Measurements from ENCODE around the gene SMARCAL1.
A peak's percentile ranks its signal among the peaks of the same experiment; 100 is the strongest.

Gene SMARCAL1

DNA sequence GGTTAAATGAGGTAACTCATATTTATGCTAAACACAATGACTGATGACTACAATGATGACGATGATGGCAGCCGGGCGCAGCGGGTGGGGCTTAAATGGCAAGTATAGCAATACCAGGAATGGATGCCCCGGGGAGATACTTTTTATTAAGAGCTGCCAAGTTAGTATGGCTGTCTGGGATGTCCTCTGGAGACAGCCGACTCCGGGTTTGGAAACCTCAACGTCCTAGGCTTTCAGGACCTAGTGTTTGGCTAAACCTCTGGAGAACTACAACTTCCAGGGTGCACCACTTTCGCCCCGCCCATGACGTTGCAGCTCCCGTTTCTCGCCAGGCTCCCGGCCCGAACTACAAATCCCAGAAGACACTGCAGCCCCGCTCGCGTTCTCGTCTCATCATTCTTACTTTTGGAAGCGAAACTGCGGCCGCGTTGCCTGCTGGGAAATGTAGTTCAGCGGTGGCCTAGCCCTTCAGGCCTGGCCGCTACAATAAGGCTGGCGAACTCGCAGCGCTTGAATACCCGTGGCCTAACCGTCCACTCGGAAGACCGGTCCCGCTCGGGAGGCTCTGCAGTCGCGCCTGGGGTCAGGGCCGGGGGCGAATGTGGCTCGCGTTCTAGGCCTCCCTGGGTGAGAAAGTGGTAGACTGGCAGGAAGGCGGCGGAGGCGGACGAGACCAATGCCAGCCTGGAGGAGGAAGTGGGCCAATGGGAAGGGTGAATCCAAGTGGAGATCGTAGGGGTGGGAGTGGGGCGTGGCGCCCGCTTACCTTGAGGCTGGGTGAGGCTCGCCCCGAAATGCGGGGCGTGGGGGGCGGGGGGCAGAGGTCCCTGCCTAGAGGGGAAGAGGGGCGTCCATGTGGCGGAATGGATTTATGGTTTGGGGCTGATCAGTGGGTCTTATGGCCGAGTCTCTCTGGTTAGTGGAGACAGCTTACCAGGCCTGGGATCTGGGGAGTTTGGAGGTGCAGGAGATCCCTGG lies at the start of gene SMARCAL1:
Gene SMARCAL1, plus strand, starts transcription at position 463 of the 978 bp plus-strand sequence. CDS start 2,221 bp downstream, outside the sequence.
- H3K27ac ChIP-seq, result peak within 1 kb of the TSS; percentile 90
- TF ChIP-seq, protein P1, sequence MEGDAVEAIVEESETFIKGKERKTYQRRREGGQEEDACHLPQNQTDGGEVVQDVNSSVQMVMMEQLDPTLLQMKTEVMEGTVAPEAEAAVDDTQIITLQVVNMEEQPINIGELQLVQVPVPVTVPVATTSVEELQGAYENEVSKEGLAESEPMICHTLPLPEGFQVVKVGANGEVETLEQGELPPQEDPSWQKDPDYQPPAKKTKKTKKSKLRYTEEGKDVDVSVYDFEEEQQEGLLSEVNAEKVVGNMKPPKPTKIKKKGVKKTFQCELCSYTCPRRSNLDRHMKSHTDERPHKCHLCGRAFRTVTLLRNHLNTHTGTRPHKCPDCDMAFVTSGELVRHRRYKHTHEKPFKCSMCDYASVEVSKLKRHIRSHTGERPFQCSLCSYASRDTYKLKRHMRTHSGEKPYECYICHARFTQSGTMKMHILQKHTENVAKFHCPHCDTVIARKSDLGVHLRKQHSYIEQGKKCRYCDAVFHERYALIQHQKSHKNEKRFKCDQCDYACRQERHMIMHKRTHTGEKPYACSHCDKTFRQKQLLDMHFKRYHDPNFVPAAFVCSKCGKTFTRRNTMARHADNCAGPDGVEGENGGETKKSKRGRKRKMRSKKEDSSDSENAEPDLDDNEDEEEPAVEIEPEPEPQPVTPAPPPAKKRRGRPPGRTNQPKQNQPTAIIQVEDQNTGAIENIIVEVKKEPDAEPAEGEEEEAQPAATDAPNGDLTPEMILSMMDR (conservative IDR thresholded peaks at IDR 0.05), result no peak

DNA sequence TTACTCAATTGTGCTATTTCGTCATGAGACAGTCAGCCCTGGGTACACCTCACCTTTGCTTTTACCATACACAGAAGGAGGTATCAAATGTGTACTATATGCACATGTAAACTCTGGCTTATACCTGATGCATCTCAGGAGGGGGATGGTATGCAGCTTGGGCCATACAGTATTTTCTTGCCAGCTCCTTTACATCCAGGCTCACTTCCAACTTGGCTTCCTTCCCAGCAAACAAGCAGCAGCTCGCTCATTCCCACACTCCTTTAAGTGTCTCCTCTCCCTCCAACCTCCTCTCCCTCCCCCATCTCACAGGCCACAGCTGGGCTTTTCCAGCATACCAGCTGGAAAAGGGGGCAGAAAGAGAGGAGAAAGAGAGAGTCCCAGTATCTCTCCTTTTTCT lies 49.6 kb upstream of the SMARCAL1 start:
- H3K27ac ChIP-seq, result no peak overlapping the region
- TF ChIP-seq, protein P1 (conservative IDR thresholded peaks at IDR 0.05), result no peak

DNA sequence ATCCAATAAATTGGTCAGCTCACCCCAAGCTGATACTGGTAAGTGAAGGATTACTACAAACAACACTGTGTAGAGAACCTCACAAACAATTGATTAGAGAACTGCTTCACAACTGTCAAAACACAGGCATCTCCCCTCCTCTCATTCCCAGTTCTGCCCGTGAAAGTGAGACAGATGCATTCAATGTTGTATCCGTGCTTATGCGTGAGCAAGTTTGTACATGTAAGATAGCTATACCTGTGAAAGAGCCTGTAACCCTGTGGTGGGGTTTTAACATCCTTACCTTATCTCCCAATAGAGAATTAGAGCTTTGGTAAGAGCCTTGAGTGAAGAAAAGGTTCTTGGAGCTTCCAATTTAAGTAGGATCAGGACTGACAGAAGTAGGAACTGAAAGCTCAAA lies 49.1 kb upstream of the SMARCAL1 start:
- H3K27ac ChIP-seq, result no peak overlapping the region
- TF ChIP-seq, protein P1 (conservative IDR thresholded peaks at IDR 0.05), result no peak

DNA sequence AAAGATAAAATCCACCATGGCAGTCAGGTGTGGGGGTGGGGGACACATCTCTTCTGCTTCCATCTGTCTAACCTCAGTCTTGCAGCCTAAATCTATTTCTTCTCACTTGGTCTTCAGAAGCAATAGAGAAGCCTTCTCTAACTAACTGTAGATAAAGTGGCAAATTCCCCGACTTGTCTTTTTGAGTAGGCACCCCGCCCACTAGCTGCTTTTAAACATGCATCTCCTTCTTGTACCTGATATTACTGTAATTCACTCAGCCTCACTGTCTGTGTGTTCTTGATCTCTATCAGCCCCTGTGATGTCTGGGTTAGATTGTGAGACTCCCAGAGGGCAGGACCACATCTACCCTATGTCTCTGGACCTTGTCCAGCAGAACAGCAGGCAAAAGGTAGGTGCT lies 46.8 kb upstream of the SMARCAL1 start:
- no peak overlapping the region for H3K27ac ChIP-seq
- TF ChIP-seq, protein P1 (conservative IDR thresholded peaks at IDR 0.05), result no peak

DNA sequence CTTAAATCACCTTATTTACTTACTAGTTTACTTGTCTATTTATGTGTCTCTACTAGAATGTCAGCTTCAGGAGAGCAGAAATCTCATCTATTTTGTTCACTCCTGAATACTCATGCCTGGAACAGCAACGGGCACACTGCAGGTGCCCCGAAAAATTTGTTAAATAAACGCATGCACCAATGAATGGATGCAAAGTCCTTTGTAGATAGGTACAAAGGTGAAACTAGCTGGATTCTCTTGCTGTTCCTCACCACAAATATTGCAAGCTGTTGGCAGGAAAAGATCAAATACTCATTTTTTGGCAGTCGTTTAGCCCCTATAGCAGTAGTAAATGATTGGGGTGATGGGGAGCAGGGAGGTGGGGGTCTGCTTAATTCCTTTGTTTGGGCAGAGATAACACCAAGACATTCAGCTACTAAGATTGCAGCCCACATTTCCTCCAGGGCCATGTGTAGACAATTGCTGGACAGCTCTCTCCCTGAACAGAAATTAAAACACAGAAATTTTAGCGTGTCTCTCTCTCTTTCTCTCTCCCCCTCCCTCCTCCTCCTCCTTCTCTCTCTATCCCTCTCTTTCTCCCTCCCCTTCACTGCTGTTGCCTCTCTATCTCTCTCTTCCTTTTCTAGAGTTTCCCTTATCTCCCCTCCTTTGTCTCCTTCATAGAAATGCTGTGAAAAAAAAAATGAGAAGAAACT lies 45.4 kb upstream of the SMARCAL1 start:
- TF ChIP-seq, protein P1 (conservative IDR thresholded peaks at IDR 0.05), result no peak
- H3K27ac ChIP-seq, result no peak overlapping the region

DNA sequence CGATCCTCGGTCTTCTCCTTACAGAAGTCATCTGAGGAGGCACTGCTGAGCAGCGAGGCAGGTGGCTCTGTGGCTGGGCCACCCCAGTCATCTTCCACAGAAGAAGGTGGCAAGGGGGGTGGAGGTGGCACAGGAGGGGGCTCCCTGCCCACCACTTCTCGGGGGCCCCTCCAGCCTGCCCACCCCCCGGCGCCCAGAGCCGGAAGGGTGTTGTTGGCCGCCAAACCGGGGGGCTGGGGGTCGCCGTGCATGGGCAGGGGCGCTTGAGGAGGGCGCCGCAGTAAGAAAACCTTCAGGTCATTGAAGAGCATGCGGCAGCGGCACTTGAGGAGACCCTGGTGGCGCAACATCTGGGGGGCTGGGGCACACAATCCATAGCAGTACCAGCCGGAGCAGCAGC lies 42.5 kb upstream of the SMARCAL1 start:
- H3K27ac ChIP-seq, result no peak overlapping the region
- TF ChIP-seq, protein P1 (conservative IDR thresholded peaks at IDR 0.05), result no peak
